D721Med (cell line): ENCODE measurements around the gene CPNE5.

Source experiments
- DNase-seq: peaks from one replicate; pipeline ENCODE4 v3.0.0; 2011; ENCODE audit warnings: low spot score; ENCODE audit not compliant: insufficient read length
- FAIRE-seq: peaks from 2 replicates; lab custom pipeline; 2011; peaks lifted over from hg19 to GRCh38; lab: Jason Lieb, UNC
- CTCF ChIP-seq: IDR thresholded peaks from 2 replicates; pipeline ENCODE4 v1.5.1; 2012; ENCODE audit warnings: mild to moderate bottlenecking, control low read depth; ENCODE audit not compliant: insufficient read depth; ENCODE audit errors: missing control alignments

CPNE5 gene

GRCh38 chr6:36834576-36835341 is 4.5 kb downstream of the CPNE5 start:
- DNase-seq (no peak), FAIRE-seq (no peak)
- TF ChIP-seq CTCF, result no peak

GRCh38 chr6:36833182-36833789 is 6.0 kb downstream of the CPNE5 start:
- FAIRE-seq, result no peak
- no peak for TF ChIP-seq CTCF
- no peak for DNase-seq

- no peak for FAIRE-seq
- no peak for DNase-seq
- TF ChIP-seq CTCF, result no peak
Measured at GRCh38 chr6:36832313-36832712, 6.9 kb downstream of the CPNE5 start.

GRCh38 chr6:36830577-36830976 is 8.7 kb downstream of the CPNE5 start:
- TF ChIP-seq CTCF, result no peak
- FAIRE-seq, result no peak
- no peak for DNase-seq

GRCh38 chr6:36829919-36830544 is 9.2 kb downstream of the CPNE5 start:
- FAIRE-seq (no peak), DNase-seq (no peak)
- no peak for TF ChIP-seq CTCF

- FAIRE-seq, result no peak
- DNase-seq, result no peak
- no peak for TF ChIP-seq CTCF
Measured at GRCh38 chr6:36827261-36828079, 11.8 kb downstream of the CPNE5 start.
